ENCODE data around the gene FBXL7.

- no peak for TF ChIP-seq POLR2AphosphoS5 (IDR thresholded peaks at IDR 0.05)
- no peak for TF ChIP-seq POLR2A (IDR thresholded peaks at IDR 0.05)
- TF ChIP-seq CTCF (IDR thresholded peaks at IDR 0.05), result no peak
- no peak for TF ChIP-seq EP300 (IDR thresholded peaks at IDR 0.05)
These were observed 138.3 kb downstream of the FBXL7 start for GRCh38 chr5:15638296-15638695.

All from suprapubic skin (tissue), 4 donors.